Left cardiac atrium (tissue), 4 donors: ENCODE results near the gene ELOB. TPM values are rescaled to one million over a fixed set of nuclear protein-coding genes. Genes with fewer than 3 reads are reported as not detected.
"Not testable (repeated sequence)": the region's sequence is repeated elsewhere in the genome, so short reads cannot be mapped to it uniquely, and the experiment has no call there.

Experiments
- ATAC-seq, 2 donors: fragments of 200-7000 bp; cut with Tn5 transposase; one replicate each; pipeline ENCODE4 v1.9.1; 2020; ENCODE audit warnings: mild to moderate bottlenecking in 2 of 2, moderate library complexity in 2 of 2
- DNase-seq: peaks from one replicate; pipeline ENCODE4 v3.0.0-alpha.2; 2020
- intact Hi-C, 2 donors: fragments of 100-400 bp; cut with DNase I; formaldehyde crosslinking; loops; one replicate each; pipeline versions ENCODE4 v1.14.1 to v1.15.1; 2022 to 2023
- total RNA-seq, 2 donors: library from RNA; stranded (reverse); fragmentation: NEBNext Ultra II Directional; extraction: Animal tissue kit (Norgen Biotek cat#: 25700); gene quantifications; one replicate each; pipeline ENCODE4 v1.2.1, GENCODE V29; 2021
- donor health status: DM: no; HTN: yes; CAD: no.
- donor health status: DM: no; HTN: yes; CAD: no; lungs with severe emphysema.
- donor health status: DM: yes; HTN: yes; CAD: no.
- donor health status: Dilated cardiomyopathy.

ELOB gene
- total RNA-seq, 2 donors from 2014 or later: 262 to 270 TPM

- DNase-seq (no peak), ATAC-seq (no peak)
- intact Hi-C loops: no loop called here
These were observed 37.3 kb downstream of the ELOB start for GRCh38 chr16:2739625-2740430.

DNA sequence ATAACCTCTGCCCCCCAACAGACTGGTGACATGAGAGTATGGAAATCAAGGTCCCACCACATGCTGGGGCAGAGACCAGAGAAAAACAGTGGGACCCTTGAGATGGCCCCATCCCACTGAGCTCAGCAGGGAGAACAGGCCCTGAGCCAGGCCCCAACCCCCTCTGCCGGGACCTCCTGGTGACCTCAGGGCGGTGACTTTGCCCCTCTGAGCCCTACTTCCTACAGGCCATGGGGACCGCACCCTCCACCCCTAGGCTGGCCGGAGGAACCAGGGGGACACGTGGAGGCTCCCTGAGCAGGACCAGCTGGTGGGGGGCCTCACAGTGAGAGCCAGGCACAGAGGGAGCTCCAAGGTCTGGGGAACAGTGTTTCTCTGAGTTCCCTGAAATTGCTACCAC is 38.5 kb downstream of the ELOB start:
- DNase-seq: no peak
- intact Hi-C loops: no loop called here
- no peak for ATAC-seq

DNA sequence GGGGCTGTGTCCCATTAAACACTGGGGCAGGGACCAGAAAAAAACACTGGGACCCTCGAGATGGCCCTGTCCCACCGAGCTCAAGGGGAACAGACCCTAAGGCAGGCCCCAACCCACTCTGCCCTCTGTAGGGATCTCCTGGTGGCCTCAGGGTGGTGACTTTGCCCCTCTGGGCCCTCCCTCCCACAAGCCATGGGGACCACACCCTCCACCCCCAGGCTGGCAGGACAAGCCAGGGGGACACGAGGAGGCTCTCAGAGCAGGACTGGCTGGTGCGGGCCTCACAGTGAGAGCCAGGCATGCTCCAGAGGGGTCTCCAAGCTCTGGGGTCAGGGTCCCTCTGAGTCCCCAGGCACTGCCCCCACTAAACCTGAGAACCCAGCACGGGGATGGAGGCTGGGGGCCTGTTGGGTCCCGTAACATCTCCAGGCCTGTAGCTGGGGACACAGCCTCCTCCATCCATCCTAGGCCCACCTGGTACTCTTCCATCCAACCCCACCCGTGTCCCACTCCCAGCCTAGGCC is 39.1 kb downstream of the ELOB start:
- intact Hi-C loops: no loop called here
- no peak for ATAC-seq
- no peak for DNase-seq

- intact Hi-C loops: no loop called here
- ATAC-seq: no peak
- DNase-seq: no peak
These were observed 39.9 kb downstream of the ELOB start for GRCh38 chr16:2737238-2737605.

DNA sequence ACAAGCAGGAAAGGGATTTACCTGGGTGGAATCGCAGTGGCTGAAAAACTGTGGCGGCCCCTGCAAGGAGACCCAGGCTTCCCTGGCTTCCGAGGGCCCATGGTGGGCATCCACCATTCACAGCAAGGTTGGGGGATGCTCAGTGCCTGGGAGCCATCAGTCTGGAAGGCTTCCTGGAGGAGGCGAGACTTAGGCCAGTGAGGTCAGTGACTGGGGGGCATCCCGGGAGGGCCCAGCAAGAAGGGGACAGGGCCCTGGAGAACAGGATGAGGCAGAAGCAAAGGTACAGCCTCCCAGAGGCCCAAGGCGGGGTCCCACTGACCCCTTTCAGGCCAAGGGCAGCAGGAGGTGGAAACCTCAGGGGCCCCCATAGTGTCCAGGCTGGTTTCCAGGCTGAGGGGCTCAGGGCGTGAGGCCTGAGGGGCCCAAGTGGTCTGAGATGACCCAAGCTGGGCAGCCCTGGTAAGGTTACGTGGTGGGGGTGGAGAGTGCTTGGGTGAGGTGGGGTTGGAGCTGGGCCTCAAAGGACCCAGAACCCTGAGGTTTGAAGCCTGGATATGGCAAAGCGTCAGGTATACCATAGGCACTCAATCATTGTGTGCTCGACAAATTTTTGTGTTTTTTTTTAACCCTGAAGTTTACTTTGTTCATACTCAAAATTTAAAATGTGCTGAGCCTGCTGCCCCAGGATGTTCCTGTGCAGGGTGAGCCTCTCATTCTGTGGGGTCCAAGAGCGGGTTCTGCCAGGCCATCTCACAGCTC is 40.4 kb downstream of the ELOB start:
- intact Hi-C loops: no loop called here
- DNase-seq (no peak), ATAC-seq (no peak)

DNA sequence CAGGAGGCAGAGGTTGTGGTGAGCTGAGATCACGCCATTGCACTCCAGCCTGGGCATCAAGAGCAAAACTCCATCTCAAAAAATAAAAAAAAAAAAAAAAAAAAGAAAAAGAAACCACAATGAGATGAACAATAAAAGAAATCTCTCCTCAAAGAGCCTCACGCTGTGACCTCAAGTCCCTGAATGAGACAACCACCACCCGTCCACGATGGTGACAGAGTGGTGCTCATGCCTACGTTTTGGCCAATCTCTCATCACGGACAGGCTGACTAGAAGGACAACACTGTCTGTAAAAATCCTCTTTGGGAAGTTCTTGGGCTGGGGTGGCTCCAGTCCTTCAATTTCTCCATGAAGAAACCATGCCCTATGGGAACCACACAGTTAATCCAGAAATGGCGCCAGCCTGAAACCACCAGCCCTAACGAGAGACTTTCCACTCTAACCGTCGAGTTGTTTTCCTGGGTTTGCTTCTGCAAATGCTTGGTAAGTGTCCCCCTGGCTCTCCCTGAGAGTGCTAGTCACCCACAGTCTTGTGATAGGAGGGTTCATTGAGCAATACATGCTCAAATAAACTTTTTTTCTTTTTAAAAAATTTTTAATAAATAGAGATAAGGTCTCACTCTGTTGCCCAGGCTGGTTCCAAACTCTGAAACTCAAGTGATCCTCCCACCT is 42.1 kb downstream of the ELOB start:
- no peak for ATAC-seq
- no peak for DNase-seq
- intact Hi-C loops: no loop called here

DNA sequence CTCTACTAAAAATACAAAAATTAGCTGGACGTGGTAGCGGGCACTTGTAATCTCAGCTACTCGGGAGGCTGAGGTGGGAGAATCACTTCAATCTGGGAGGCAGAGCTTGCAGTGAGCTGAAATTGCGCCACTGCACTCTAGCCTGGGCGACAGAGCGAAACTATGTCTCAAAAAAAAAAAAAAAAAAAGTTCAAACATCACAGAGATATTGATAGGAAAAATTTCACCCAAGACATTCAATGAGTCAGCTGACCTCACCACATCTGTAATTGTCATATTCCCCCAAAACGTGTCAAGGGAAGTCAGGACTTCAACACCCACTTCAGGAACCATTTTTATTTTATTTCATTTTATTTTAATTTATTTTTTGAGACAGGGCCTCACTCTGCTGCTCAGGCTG is 49.0 kb downstream of the ELOB start:
- ATAC-seq: no peak
- intact Hi-C loops: no loop called here
- no peak for DNase-seq

- DNase-seq (no peak), ATAC-seq (no peak)
- intact Hi-C loops: no loop called here
These were observed 50.2 kb downstream of the ELOB start for GRCh38 chr16:2726923-2727322.

DNA sequence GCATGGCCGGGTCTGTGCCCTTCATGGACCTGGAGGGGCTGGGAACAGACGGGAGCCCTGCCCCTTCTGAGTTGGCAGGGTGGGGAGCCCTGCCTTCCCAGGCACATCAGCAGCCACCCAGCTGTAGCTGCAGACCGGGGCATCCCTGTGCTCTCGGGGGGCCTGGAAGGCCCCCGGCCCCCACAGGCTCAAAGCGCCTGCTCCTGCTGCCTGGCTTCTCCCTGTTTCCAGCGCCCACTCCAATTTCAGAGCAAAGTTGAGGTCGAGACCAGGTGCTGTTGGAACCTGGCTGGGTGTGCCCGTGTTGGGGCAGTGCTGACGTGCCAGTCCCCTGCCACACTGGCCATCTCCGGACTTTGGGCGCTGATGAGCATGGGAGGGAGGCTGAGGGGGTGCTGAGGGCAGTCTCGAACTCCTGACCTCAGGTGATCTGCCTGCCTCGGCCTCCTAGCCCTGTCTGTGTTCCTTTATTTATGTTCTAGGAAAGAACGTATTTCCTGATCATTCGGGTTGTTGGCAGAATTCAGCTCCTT is 52.2 kb downstream of the ELOB start:
- intact Hi-C loops: no loop called here
- no peak for DNase-seq
- ATAC-seq: no peak

GRCh38 chr16:2724088-2724676 is 52.9 kb downstream of the ELOB start:
- ATAC-seq (no peak), DNase-seq (no peak)
- intact Hi-C loops: no loop called here

DNA sequence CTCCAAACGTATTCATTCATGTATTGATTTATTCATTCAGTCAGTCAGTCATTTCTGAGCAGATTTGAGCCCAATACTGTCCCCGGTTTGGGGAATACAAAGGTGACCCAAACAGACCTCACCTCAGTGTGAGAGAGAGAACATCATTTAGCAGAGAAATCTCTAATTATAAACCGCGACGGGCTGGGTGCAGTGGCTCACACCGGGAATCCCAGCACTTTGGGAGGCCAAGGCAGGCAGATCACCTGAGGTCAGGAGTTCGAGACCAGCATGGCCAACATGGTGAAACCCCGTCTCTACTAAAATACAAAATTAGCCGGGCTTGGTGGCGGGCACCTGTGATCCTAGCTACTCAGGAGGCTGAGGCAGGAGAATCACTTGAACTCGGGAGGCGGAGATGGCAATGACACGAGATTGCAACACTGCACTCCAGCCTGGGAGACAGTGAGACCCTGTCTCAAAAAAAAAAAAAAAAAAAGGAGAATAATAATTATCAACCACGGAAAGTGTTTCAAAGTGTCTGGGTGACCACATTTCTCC is 55.4 kb downstream of the ELOB start:
- ATAC-seq, DNase-seq, intact Hi-C loops: not testable (repeated sequence)

Other genes starting within 250 kb of the ELOB start
- gene CEMP1, start 245.9 kb downstream of the ELOB start, total RNA-seq: not detected
- 10 to 100 TPM; 32.6 to 39.4 TPM for gene PDPK1, start 239.3 kb downstream of the ELOB start, total RNA-seq
- gene KCTD5, start 94.8 kb downstream of the ELOB start, total RNA-seq: 10 to 100 TPM; 11.6 to 15.2 TPM
- under 1 TPM; 0.44 to 0.65 TPM for gene PRSS27, start 57.1 kb downstream of the ELOB start, total RNA-seq
- gene SRRM2, start 24.6 kb downstream of the ELOB start, total RNA-seq: 100 to 1,000 TPM; 266 to 321 TPM
- gene PRSS33, start 10.3 kb upstream of the ELOB start, total RNA-seq: not detected
- gene PRSS41, start 21.2 kb upstream of the ELOB start, total RNA-seq: not detected
- gene PRSS21, start 40.0 kb upstream of the ELOB start, total RNA-seq: not detected
- gene ZG16B, start 53.0 kb upstream of the ELOB start, total RNA-seq: under 1 TPM in 1 of 2 donors, not detected in 1; 0.27 TPM
- not detected for gene PRSS22, start 80.9 kb upstream of the ELOB start, total RNA-seq
- 10 to 100 TPM; 27.1 to 29.1 TPM for gene FLYWCH2, start 105.9 kb upstream of the ELOB start, total RNA-seq
- 10 to 100 TPM; 31.4 to 35.1 TPM for gene FLYWCH1, start 134.7 kb upstream of the ELOB start, total RNA-seq
- not detected for gene KREMEN2, start 187.0 kb upstream of the ELOB start, total RNA-seq
- gene PAQR4, start 192.1 kb upstream of the ELOB start, total RNA-seq: 10 to 100 TPM in 1 of 2 donors, 1 to 10 TPM in 1; 5.8 to 10.1 TPM
- 1 to 10 TPM in 1 of 2 donors, under 1 TPM in 1; 0.97 to 2.9 TPM for gene PKMYT1, start 203.2 kb upstream of the ELOB start, total RNA-seq
- under 1 TPM; 0.24 TPM for gene CLDN9, start 235.6 kb upstream of the ELOB start, total RNA-seq
- not detected for gene CLDN6, start 240.9 kb upstream of the ELOB start, total RNA-seq
- gene TNFRSF12A, start 243.1 kb upstream of the ELOB start, total RNA-seq: 10 to 100 TPM; 24.3 to 72.4 TPM
- gene HCFC1R1, start 246.7 kb upstream of the ELOB start, total RNA-seq: 10 to 100 TPM; 28.4 to 46.1 TPM
- gene THOC6, start 246.8 kb upstream of the ELOB start, total RNA-seq: 10 to 100 TPM; 11.8 to 18.2 TPM